Mucosa of stomach (tissue), 1 donor: ENCODE results near the gene HIP1.
"Not testable (repeated sequence)": the region's sequence is repeated elsewhere in the genome, so short reads cannot be mapped to it uniquely, and the experiment has no call there.

ENCODE experiments used
- H3K27me3 ChIP-seq: one replicate; pipeline ENCODE4 v1.7.0; 2013; ENCODE audit warnings: mild to moderate bottlenecking, low read length; ENCODE audit not compliant: control insufficient read depth, insufficient read depth
- H3K36me3 ChIP-seq: one replicate; pipeline ENCODE4 v1.7.0; 2013; ENCODE audit warnings: low read length; ENCODE audit not compliant: control insufficient read depth, insufficient read depth
- H3K4me1 ChIP-seq: one replicate; pipeline ENCODE4 v1.7.0; 2013; ENCODE audit warnings: mild to moderate bottlenecking, low read length; ENCODE audit not compliant: control insufficient read depth, insufficient read depth
- H3K4me3 ChIP-seq: one replicate; pipeline ENCODE4 v1.7.0; 2013; ENCODE audit warnings: low read length
- H3K9ac ChIP-seq: one replicate; pipeline ENCODE4 v1.7.0; 2013; ENCODE audit warnings: mild to moderate bottlenecking, low read length, moderate library complexity
- H3K9me3 ChIP-seq: one replicate; pipeline ENCODE4 v1.7.0; 2013; ENCODE audit warnings: mild to moderate bottlenecking, low read length, moderate library complexity; ENCODE audit not compliant: control insufficient read depth
- donor health status: Pancreatic carcinoma.

Gene HIP1

DNA sequence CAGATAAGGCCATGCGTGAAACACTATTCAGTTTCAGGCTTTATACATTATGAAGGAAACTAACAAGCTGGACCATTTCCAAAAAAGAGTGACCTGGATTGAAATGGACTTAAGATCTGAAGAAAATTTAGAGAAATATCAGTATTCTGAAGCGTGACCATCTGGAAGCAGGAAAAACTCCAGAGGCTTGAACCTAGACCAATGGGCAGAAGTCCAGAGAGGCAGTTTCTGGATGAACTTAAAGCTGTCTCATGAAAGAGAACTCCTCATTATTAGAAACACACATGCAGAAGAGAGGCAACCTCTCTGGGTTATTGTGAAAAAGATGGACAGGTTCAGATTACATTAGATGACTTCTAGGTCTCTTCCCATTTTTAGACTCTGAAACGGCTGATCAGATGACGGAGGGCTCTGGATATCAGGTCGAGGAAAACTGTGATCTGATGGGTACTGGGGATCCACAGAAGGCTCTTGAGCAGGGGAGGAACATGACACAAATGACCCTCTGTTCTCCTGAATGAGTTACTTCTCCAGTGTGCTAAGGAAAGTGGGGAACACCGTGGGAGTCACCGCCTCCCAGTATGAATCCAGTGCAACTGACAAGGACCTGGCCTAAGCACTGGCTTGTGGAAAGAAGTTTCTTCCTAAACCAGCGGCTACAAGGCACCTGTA, 130.2 kb downstream of the HIP1 start:
- H3K4me1 ChIP-seq, result no peaks in the 10 kb centered on the region
- no peak overlapping the region for H3K9ac ChIP-seq
- H3K9me3 ChIP-seq, result no peaks in the 10 kb centered on the region
- H3K27me3 ChIP-seq, result no peaks in the 10 kb centered on the region
- no peaks in the 10 kb centered on the region for H3K36me3 ChIP-seq
- no peak overlapping the region for H3K4me3 ChIP-seq

DNA sequence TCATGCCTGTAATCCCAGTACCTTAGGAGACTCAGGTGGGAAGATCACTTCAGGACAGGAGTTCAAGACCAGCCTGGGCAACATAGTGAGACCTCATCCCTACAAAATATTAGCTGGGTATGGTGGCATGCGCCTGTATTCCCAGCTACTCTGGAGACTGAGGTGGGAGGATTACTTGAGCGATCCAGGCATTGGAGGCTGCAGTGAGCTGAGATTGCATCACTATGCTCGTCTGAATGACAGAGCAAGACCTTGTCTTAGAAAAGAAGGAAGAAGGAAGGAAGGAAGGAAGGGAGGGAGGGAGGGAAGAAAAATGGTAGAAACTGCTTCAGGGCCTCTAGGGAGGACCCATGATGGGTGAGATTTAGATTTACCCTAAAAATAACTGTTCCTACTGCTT, 134.3 kb downstream of the HIP1 start:
- no peaks in the 10 kb centered on the region for H3K9me3 ChIP-seq
- no peak overlapping the region for H3K4me3 ChIP-seq

DNA sequence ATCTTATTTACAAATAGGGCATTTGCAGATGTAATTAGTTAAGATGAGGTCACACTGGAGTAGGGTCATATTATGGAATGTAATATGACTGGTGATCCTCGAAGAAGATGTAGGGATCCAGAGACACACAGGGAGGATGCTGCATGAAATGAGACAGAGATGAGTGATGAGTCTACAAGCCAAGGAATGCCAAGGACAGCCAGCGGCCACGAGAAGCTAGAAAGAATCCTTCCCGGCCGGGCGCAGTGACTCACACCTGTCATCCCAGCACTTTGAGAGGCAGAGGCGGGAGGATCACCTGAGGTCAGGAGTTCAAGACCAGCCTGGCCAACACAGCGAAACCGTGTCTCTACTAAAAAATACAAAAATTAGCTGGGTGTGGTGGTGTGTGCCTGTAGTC, 135.9 kb downstream of the HIP1 start:
- H3K9me3 ChIP-seq, H3K9ac ChIP-seq, H3K36me3 ChIP-seq, H3K27me3 ChIP-seq, H3K4me3 ChIP-seq, H3K4me1 ChIP-seq: not testable (repeated sequence)

More for the DNA sequence above, 134.3 kb downstream of the HIP1 start:
- Histone ChIP-seq H3K4me1 (no peaks in the 10 kb centered on the region), H3K27me3 (no peaks in the 10 kb centered on the region), H3K9ac (no peak overlapping the region), H3K36me3 (no peaks in the 10 kb centered on the region)

DNA sequence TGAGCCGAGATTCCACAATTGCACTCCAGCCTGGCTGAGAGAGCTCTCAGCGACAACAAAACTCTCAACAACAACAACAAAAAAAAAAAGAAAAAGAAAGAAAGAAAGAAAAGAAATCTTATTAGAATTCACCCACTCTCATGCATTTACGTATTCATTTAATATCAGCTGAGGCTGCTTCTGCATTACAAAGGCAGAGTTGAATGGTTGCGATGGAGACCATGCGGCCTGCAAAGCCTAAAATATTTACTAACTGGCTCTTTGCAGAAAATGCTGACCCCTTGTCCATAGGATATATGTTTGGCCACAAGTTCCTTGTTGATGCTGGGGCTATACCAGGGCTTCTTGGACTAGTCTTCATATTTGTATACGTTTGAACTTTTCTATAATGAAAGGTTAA, 137.2 kb downstream of the HIP1 start:
- H3K4me1 ChIP-seq, result no peaks in the 10 kb centered on the region

DNA sequence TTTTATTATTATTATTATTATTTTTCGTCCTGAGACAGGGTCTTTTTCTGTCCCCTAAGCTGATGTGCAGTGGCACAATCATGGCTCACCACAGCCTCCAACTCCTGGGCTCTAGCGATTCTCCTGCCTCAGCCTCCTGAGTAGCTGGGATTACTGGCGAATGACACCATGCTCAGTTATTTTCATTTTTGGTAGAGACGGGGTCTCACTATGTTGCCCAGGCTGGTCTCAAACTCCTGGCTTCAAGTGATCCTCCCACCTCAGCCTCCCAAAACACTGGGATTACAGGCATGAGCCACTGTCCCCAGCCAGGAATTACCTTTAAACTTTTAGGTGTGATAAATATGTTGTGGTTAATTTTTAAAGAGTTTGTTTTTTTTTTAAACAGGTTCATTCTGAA, 138.0 kb downstream of the HIP1 start:
- H3K4me1 ChIP-seq, H3K36me3 ChIP-seq, H3K9me3 ChIP-seq, H3K4me3 ChIP-seq, H3K9ac ChIP-seq, H3K27me3 ChIP-seq: not testable (repeated sequence)

More for the DNA sequence above, 137.2 kb downstream of the HIP1 start:
- H3K9ac ChIP-seq, result no peak overlapping the region
- no peaks in the 10 kb centered on the region for H3K27me3 ChIP-seq
- no peaks in the 10 kb centered on the region for H3K36me3 ChIP-seq
- no peak overlapping the region for H3K4me3 ChIP-seq
- H3K9me3 ChIP-seq, result no peaks in the 10 kb centered on the region

DNA sequence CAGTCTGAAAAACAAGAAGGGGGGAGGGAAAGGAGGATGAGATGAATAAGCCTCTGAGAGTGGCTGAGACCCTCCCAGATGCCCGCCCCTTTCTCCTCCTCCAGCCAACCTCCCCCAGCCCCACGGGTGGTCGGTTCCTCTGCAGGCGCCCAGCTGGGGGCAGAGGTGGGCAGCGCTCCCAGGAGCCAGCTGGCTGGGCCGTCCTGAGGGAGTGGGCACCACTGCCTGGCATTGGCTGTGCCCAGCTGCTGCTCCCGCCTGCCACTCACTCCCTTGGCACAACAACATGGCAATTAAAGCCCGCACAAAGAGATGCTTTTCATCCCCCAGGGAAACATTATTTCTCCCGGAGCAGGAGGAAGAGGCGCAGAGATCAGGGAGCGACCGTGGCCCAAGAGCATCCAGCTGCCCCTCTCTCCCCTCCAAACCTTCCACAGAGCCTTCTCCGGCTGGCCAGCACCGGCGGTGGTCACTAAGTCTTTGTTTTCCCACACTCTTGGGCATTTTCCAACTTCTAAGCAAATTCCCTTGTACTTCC, 139.4 kb downstream of the HIP1 start:
- no peak overlapping the region for H3K9ac ChIP-seq
- no peaks in the 10 kb centered on the region for H3K9me3 ChIP-seq
- no peak overlapping the region for H3K4me3 ChIP-seq
- no peaks in the 10 kb centered on the region for H3K27me3 ChIP-seq
- H3K36me3 ChIP-seq, result no peaks in the 10 kb centered on the region
- H3K4me1 ChIP-seq, result no peaks in the 10 kb centered on the region

DNA sequence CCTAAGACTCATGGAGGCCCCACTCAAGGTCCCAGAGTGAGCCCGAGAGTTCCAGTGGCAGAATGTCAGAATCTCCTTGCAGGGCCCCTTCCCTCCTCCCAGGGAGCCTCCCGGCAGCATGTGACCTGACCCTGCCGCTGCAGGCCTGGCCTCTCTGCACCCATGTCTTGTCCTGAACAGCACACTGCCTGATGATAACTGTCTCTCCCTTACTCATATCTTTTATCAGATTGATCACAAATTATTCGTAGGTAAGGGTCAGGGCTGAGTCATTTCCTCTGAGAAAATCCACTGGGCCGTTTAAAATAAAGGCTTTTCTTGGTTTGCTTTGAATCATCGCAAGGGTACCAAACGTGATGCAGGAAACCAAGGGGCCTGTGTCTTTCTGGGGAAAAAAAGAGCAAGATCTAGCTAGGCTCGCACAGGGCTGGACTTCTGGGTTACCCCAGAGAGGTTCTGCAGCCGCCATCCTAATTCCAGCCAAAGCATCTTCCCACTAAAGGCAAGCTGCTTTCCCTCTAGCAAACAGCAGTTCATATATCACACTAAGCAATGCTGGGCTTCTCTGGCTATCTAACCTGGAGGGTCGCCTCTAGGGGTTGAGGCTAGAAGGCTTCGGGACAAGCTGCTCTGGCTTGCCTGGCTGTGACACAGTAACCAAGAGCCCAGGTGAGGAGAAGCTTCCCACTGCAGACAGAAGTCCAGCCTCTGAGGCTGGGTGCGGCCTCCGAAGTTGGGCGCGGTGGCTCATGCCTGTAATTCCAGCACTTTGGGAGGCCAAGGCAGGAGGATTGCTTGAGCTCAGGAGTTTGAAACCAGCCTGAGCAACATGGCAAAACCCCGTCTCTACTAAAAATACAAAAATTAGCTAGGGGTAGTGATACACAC, 141.8 kb downstream of the HIP1 start:
- H3K9ac ChIP-seq, result no peak overlapping the region
- H3K4me3 ChIP-seq, result no peak overlapping the region
- no peaks in the 10 kb centered on the region for H3K9me3 ChIP-seq
- H3K27me3 ChIP-seq, result no peaks in the 10 kb centered on the region
- no peaks in the 10 kb centered on the region for H3K36me3 ChIP-seq
- H3K4me1 ChIP-seq, result no peaks in the 10 kb centered on the region

DNA sequence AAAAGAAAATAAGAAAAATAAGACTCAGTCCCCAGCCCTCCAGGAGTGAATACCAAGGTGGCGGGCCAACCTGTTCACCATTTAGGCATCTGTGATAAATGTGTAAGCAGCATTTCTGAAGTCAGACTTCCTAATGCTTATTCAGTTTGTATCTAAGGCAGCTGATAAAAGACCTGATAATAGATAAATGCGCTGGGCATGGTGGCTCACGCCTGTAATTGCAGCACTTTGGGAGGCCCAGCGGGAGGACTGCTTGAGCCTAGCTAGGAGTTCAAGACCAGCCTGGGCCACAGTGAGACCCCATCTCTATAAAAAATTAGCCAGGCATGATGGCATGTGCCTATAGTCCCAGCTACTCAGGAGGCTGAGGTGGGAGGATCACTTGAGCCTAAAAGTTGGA, 143.0 kb downstream of the HIP1 start:
- Histone ChIP-seq H3K4me3 (no peak overlapping the region), H3K9me3 (no peaks in the 10 kb centered on the region), H3K4me1 (no peaks in the 10 kb centered on the region), H3K27me3 (no peaks in the 10 kb centered on the region), H3K9ac (no peak overlapping the region), H3K36me3 (no peaks in the 10 kb centered on the region)

DNA sequence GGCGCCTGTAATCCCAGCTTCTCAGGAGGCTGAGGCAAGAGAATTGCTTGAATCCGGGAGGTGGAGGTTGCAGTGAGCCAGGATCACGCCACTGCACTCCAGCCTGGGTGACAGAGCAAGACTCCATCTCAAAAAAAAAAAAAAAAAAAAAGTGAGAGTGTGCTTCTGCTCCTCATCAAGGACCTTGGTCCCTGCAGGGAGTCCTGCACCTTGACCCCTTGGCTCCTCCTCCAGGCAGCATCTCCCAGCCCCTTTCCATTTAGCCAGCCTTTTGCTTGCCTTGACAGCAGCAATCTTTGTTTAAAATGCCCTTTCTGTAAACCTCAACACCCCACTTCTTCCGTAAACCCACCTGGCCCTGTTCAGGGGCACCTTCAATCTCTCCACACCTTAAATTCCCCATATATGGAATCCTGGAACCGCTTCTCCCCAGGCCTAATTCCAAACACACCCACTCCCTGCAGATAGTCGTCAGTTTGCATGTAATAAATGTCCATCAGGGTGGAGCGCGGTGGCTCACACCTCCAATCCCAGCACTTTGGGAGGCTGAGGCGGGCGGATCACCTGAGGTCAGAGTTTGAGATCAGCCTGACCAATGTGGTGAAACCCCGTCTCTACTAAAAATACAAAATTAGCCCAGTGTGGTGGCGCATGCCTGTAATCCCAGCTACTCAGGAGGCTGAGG, 145.1 kb downstream of the HIP1 start:
- not testable (repeated sequence) for H3K9me3 ChIP-seq, H3K9ac ChIP-seq, H3K4me3 ChIP-seq, H3K4me1 ChIP-seq, H3K27me3 ChIP-seq, H3K36me3 ChIP-seq

DNA sequence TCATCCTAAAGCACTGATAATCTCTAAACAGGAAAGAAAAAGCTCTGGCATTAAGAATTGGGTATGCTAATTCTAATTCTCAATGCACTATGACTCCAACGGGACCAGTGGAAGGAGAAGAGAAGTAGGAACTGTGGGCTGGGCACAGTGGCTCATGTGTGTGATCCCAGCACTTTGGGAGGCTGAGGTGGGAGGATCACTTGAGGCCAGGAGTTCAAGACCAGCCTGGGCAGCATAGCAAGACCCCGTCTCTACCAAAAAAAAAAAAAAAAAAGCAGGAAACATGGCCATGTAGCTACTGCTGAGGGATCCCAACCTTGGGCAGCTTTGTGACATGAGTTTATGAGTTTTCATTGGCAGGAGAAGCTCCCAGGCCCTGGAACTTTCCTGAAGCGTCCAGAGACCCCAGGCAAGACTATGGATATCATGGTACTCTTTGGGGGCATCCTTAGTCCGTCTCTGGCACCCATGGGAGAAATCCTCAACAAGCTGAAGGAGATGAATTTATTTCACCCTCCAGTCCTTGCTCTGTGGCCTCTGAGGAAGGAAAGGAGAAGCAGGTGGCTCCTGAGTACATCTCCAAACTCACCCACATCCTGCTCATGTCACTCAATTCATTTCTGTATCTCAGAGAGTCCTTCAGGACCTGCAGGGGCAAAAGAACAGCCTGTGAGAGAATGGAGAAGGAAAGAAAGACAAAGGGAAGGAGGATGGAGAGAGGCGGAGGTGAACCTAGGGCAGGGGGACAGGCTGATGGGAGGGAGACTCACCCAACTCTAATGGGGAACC, 147.1 kb downstream of the HIP1 start:
- no peaks in the 10 kb centered on the region for H3K36me3 ChIP-seq
- H3K9me3 ChIP-seq, result no peaks in the 10 kb centered on the region

DNA sequence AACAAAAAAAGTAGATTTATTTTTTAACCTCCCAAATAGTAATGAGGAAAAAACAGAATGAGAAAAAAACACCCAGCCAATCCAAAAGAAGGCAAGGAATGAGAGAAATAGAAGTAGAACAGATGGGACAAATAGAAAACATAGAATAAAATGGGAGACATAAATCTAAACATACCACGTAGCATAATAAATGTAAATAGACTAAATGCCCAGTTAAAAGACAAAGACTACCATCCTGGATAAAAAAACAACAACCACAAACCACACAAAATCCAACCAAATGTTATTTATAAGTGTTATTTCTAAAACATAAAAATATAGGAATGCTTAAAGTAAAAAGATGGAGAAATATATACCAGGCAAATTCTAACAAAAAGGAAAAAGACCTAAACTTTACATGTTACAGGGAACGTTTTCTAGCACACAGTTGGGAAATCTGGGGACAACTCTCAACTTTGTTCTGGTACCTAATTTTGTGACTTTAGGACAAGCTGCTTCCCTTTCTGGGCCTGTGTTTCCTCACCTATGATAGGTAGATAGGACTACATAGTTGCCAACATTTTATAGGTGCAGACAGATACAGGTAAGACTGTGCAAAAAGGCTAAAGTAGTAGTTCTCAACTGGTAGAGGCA, 148.3 kb downstream of the HIP1 start:
- H3K9me3 ChIP-seq, result no peaks in the 10 kb centered on the region
- H3K36me3 ChIP-seq, result no peaks in the 10 kb centered on the region
- no peaks in the 10 kb centered on the region for H3K4me1 ChIP-seq
- no peak overlapping the region for H3K4me3 ChIP-seq
- no peak overlapping the region for H3K9ac ChIP-seq
- no peaks in the 10 kb centered on the region for H3K27me3 ChIP-seq

More for the DNA sequence above, 147.1 kb downstream of the HIP1 start:
- no peak overlapping the region for H3K9ac ChIP-seq
- no peak overlapping the region for H3K4me3 ChIP-seq
- H3K4me1 ChIP-seq, result no peaks in the 10 kb centered on the region
- no peaks in the 10 kb centered on the region for H3K27me3 ChIP-seq
